H9 (cell line): ENCODE measurements around the gene CKAP2. TPM values are rescaled to one million over a fixed set of nuclear protein-coding genes. Genes with fewer than 3 reads are reported as not detected.

Source experiments
- DNase-seq: peaks from one replicate; pipeline ENCODE4 v3.0.0-alpha.2; 2017
- H2AFZ ChIP-seq: one replicate; pipeline ENCODE4 v1.6.1; 2013; ENCODE audit warnings: mild to moderate bottlenecking, low read length, control low read depth, moderate library complexity
- H2AK5ac ChIP-seq: 2 replicates; pipeline ENCODE4 v1.6.1; 2013; ENCODE audit warnings: low read length, control low read depth, mixed read lengths; ENCODE audit not compliant: insufficient read length
- H2BK120ac ChIP-seq: one replicate; pipeline ENCODE4 v1.6.1; 2013; ENCODE audit warnings: low read depth, mild to moderate bottlenecking, low read length, control low read depth, inconsistent platforms; ENCODE audit not compliant: poor library complexity, severe bottlenecking
- H2BK12ac ChIP-seq: 2 replicates; pipeline ENCODE4 v1.6.1; 2013; ENCODE audit warnings: low read length, control low read depth, mixed read lengths, low read depth; ENCODE audit not compliant: insufficient read length
- H2BK15ac ChIP-seq: 2 replicates; pipeline ENCODE4 v1.6.1; 2013; ENCODE audit warnings: low read depth, low read length, control low read depth
- H2BK20ac ChIP-seq: one replicate; pipeline ENCODE4 v1.6.1; 2013; ENCODE audit warnings: low read depth, mild to moderate bottlenecking, low read length, control low read depth, inconsistent platforms; ENCODE audit not compliant: poor library complexity, severe bottlenecking
- H2BK5ac ChIP-seq: 2 replicates; pipeline ENCODE4 v1.6.1; 2013; ENCODE audit warnings: low read length, control low read depth, mixed read lengths; ENCODE audit not compliant: insufficient read length
- H3K14ac ChIP-seq: 2 replicates; pipeline ENCODE4 v1.6.1; 2013; ENCODE audit warnings: low read length, control low read depth; ENCODE audit not compliant: insufficient read depth
- H3K18ac ChIP-seq: 2 replicates; pipeline ENCODE4 v1.6.1; 2013; ENCODE audit warnings: low read depth, mild to moderate bottlenecking, mixed read lengths, low read length, control low read depth; ENCODE audit not compliant: insufficient read length
- H3K23ac ChIP-seq: 2 replicates; pipeline ENCODE4 v1.6.1; 2013; ENCODE audit warnings: low read length, control low read depth, mixed read lengths, low read depth; ENCODE audit not compliant: insufficient read length
- H3K23me2 ChIP-seq: 2 replicates; pipeline ENCODE4 v1.6.1; 2013; ENCODE audit warnings: low read depth, mild to moderate bottlenecking, mixed read lengths, low read length, control low read depth; ENCODE audit not compliant: insufficient read length, poor library complexity, severe bottlenecking
- H3K27ac ChIP-seq: 2 replicates; pipeline ENCODE4 v1.5.1; 2013; ENCODE audit warnings: low read length, control low read depth, mixed read lengths, low read depth; ENCODE audit not compliant: insufficient read length
- H3K27me3 ChIP-seq: 2 replicates; pipeline ENCODE4 v1.6.1; 2013; ENCODE audit warnings: low read length, control low read depth, inconsistent platforms; ENCODE audit not compliant: insufficient read depth
- H3K4ac ChIP-seq: 2 replicates; pipeline ENCODE4 v1.6.1; 2013; ENCODE audit warnings: low read depth, mild to moderate bottlenecking, control low read depth, inconsistent platforms, low read length, moderate library complexity
- H3K4me1 ChIP-seq: 2 replicates; pipeline ENCODE4 v1.6.1; 2013; ENCODE audit warnings: low read length, control low read depth, inconsistent platforms; ENCODE audit not compliant: insufficient read depth
- H3K4me2 ChIP-seq: 2 replicates; pipeline ENCODE4 v1.6.1; 2013; ENCODE audit warnings: low read length, control low read depth, mixed read lengths; ENCODE audit not compliant: insufficient read length, insufficient read depth
- H3K56ac ChIP-seq: 2 replicates; pipeline ENCODE4 v1.6.1; 2013; ENCODE audit warnings: low read depth, mild to moderate bottlenecking, mixed read lengths, low read length, control low read depth; ENCODE audit not compliant: insufficient read length
- H3K79me1 ChIP-seq: 2 replicates; pipeline ENCODE4 v1.6.1; 2013; ENCODE audit warnings: low read depth, mild to moderate bottlenecking, moderate library complexity, low read length, control low read depth, inconsistent platforms; ENCODE audit not compliant: insufficient read depth, poor library complexity, severe bottlenecking
- H3K79me2 ChIP-seq: 2 replicates; pipeline ENCODE4 v1.6.1; 2013; ENCODE audit warnings: low read length, control low read depth, inconsistent platforms; ENCODE audit not compliant: insufficient read depth
- H3K9ac ChIP-seq: 2 replicates; pipeline ENCODE4 v1.6.1; 2013; ENCODE audit warnings: low read length, control low read depth, mixed read lengths; ENCODE audit not compliant: insufficient read length; ENCODE audit errors: extremely low read depth
- H3K9me3 ChIP-seq: one replicate; pipeline ENCODE4 v1.6.1; 2013; ENCODE audit warnings: low read depth, low read length, inconsistent platforms; ENCODE audit not compliant: control insufficient read depth
- H3T11ph ChIP-seq: one replicate; pipeline ENCODE4 v1.6.1; 2013; ENCODE audit warnings: mild to moderate bottlenecking, low read length, control low read depth, inconsistent platforms
- H4K20me1 ChIP-seq: one replicate; pipeline ENCODE4 v1.6.1; 2013; ENCODE audit not compliant: control insufficient read depth, insufficient read length, insufficient read depth
- H4K5ac ChIP-seq: 2 replicates; pipeline ENCODE4 v1.6.1; 2013; ENCODE audit warnings: low read depth, mild to moderate bottlenecking, mixed read lengths, low read length, control low read depth; ENCODE audit not compliant: insufficient read length
- H4K8ac ChIP-seq: replicated peaks from 2 replicates; pipeline ENCODE4 v1.6.1; 2013; ENCODE audit warnings: low read length, control low read depth, mixed read lengths, low read depth; ENCODE audit not compliant: insufficient read length
- H4K91ac ChIP-seq: 2 replicates; pipeline ENCODE4 v1.6.1; 2013; ENCODE audit warnings: low read depth, mild to moderate bottlenecking, moderate library complexity, mixed read lengths, low read length, control low read depth; ENCODE audit not compliant: insufficient read length
- H3K27ac Mint-ChIP-seq, 3 experiments: 2 replicates in 2 of 3; 3 replicates in 1 of 3; pipeline ENCODE4 v1.8.0; 2020 to 2021; ENCODE audit warnings: mixed read lengths in 3 of 3, mild to moderate bottlenecking in 1 of 3, moderate library complexity in 1 of 3
- H3K27me3 Mint-ChIP-seq: 2 replicates; pipeline ENCODE4 v1.8.0; 2021; ENCODE audit warnings: low read depth, mild to moderate bottlenecking, moderate library complexity, mixed read lengths
- H3K36me3 Mint-ChIP-seq, 3 experiments: 2 replicates in 2 of 3; 3 replicates in 1 of 3; pipeline ENCODE4 v1.8.0; 2020 to 2021; ENCODE audit warnings: low read depth in 3 of 3, mixed read lengths in 3 of 3; ENCODE audit not compliant: insufficient read depth in 1 of 3
- H3K4me1 Mint-ChIP-seq, 2 experiments: 2 replicates each; pipeline ENCODE4 v1.8.0; 2020; ENCODE audit warnings: mixed read lengths in 2 of 2
- H3K4me3 Mint-ChIP-seq, 2 experiments: 2 replicates in 1 of 2; 3 replicates in 1 of 2; pipeline ENCODE4 v1.8.0; 2020 to 2021; ENCODE audit warnings: mild to moderate bottlenecking in 2 of 2, mixed read lengths in 2 of 2, moderate library complexity in 1 of 2
- H3K9me3 Mint-ChIP-seq, 2 experiments: 2 replicates in 1 of 2; 3 replicates in 1 of 2; pipeline ENCODE4 v1.8.0; 2020; ENCODE audit warnings: mild to moderate bottlenecking in 2 of 2, mixed read lengths in 2 of 2, moderate library complexity in 1 of 2
- WGBS: extraction: QIAGEN DNeasy Blood & Tissue Kit; methylation state at CpG from one replicate; pipeline ENCODE4 v1.1.7; 2013; ENCODE audit warnings: missing lambda C conversion rate, low lambda C conversion rate, mixed read lengths; ENCODE audit not compliant: insufficient read length; ENCODE audit errors: extremely low coverage; 5-methylcytosine and 5-hydroxymethylcytosine counted together
- total RNA-seq: library from RNA; stranded (reverse); gene quantifications from 2 replicates; pipeline ENCODE4 v1.2.1, GENCODE V29; 2021
- TF ChIP-seq, protein P1 (sequence below): fragments of 200-600 bp; sonication (generic); conservative IDR thresholded peaks from 3 replicates; pipeline ENCODE4 v1.8.0; 2021; ENCODE audit warnings: antibody characterized with exemption, mild to moderate bottlenecking

Gene CKAP2
- total RNA-seq, 1 experiment from 2014 or later: 72.4 TPM

DNA sequence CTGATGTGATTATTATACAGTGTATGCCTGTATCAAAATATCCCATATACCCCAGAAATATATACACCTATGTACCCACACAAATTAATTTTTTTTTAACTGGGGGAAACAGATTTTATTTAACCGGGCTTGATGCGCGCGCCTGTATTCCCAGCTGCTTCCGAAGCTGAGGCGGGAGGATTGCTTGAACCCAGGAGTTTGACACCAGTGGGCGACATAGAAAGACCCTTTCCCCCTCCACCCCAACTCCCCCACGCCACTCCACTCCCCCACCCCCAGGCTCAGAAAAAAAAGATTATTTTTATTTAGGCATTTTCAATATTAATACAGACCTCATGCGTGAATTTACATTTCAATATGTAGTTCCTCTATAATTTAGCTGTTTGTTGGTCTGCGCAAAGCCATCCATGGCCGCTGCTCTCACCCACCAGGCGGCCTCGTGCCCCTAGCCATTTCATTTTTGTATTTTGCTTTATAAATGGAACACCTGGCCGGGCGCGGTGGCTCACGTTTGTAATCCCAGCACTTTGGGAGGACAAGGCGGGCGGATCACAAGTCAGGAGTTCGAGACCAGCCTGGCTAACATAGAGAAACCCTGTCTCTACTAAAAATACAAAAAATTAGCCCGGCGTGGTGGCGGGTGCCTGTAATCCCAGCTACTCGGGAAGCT, 4.0 kb upstream of the CKAP2 start:
- no peak overlapping the region for H3K27ac Mint-ChIP-seq
- Histone ChIP-seq H3K4me2 (no peak overlapping the region), H3K23ac (no peak overlapping the region)

More for the DNA sequence above, 4.0 kb upstream of the CKAP2 start:
- Histone ChIP-seq H3K14ac (no peak overlapping the region), H3K79me2 (peaks cover 15% of the 10 kb centered on the region; the same call in 1 of the 2 replicates), H3K9me3 (no peaks in the 10 kb centered on the region), H3K4me1 (no peaks in the 10 kb centered on the region; the same call in 1 of the 2 replicates), H2AK5ac (no peak overlapping the region), H2BK15ac (no peak overlapping the region), H2BK20ac (no peak overlapping the region), H2BK120ac (no peak overlapping the region), H3K27me3 (no peaks in the 10 kb centered on the region), H3T11ph (no peak overlapping the region), H4K20me1 (no peaks in the 10 kb centered on the region), H3K18ac (no peak overlapping the region), H4K91ac (no peak overlapping the region), H2BK12ac (no peak overlapping the region), H2AFZ (no peak overlapping the region), H4K8ac (no peak overlapping the region), H3K27ac (no peak overlapping the region), H3K9ac (no peak overlapping the region), H4K5ac (no peak overlapping the region), H3K23me2 (peaks cover 10% of the 10 kb centered on the region), H2BK5ac (no peak overlapping the region), H3K56ac (no peak overlapping the region), H3K4ac (no peak overlapping the region), H3K79me1 (no peaks in the 10 kb centered on the region)
- no CpG with 5 or more reads among the region's 24 CpGs for WGBS
- H3K4me1 Mint-ChIP-seq: peaks cover 27 to 31% of the 10 kb centered on the region in 2 experiments
- DNase-seq: no peak
- H3K27me3 Mint-ChIP-seq: no peaks in the 10 kb centered on the region; the same call in 1 of the 2 replicates
- TF ChIP-seq, protein P1, sequence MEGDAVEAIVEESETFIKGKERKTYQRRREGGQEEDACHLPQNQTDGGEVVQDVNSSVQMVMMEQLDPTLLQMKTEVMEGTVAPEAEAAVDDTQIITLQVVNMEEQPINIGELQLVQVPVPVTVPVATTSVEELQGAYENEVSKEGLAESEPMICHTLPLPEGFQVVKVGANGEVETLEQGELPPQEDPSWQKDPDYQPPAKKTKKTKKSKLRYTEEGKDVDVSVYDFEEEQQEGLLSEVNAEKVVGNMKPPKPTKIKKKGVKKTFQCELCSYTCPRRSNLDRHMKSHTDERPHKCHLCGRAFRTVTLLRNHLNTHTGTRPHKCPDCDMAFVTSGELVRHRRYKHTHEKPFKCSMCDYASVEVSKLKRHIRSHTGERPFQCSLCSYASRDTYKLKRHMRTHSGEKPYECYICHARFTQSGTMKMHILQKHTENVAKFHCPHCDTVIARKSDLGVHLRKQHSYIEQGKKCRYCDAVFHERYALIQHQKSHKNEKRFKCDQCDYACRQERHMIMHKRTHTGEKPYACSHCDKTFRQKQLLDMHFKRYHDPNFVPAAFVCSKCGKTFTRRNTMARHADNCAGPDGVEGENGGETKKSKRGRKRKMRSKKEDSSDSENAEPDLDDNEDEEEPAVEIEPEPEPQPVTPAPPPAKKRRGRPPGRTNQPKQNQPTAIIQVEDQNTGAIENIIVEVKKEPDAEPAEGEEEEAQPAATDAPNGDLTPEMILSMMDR: no peak
- H3K36me3 Mint-ChIP-seq: peaks cover 3 to 5% (median 3%) of the 10 kb centered on the region in 3 experiments; a peak in 6 of 7 replicates
- peak overlapping the region; percentile 76 to 83 for H3K4me3 Mint-ChIP-seq
- no peaks in the 10 kb centered on the region; a peak in 2 of 5 replicates for H3K9me3 Mint-ChIP-seq
